Brain microvascular endothelial cell (primary cell): ENCODE data around the gene TFCP2L1.
"Not testable (repeated sequence)": the region's sequence is repeated elsewhere in the genome, so short reads cannot be mapped to it uniquely, and the experiment has no call there.

Experiments
- DNase-seq: peaks from one replicate; pipeline ENCODE4 v3.0.0-alpha.2; 2020
- H3K27ac ChIP-seq: fragments of 250-450 bp; sonication (Bioruptor Pico); 2 replicates; pipeline ENCODE4 v1.5.1; 2020; ENCODE audit warnings: mild to moderate bottlenecking, moderate library complexity
- H3K27me3 ChIP-seq: fragments of 250-450 bp; sonication (Bioruptor Pico); replicated peaks from 2 replicates; pipeline ENCODE4 v1.5.1; 2020; ENCODE audit warnings: mild to moderate bottlenecking
- H3K36me3 ChIP-seq: fragments of 250-450 bp; sonication (Bioruptor Pico); replicated peaks from 2 replicates; pipeline ENCODE4 v1.5.1; 2020; ENCODE audit warnings: mild to moderate bottlenecking
- H3K4me3 ChIP-seq: 2 replicates; pipeline ENCODE4 v1.5.1; 2011; ENCODE audit warnings: low read depth, mild to moderate bottlenecking, control low read depth, low read length, moderate library complexity
- in situ Hi-C: cut with HindIII; loops from 2 replicates; pipeline ENCODE4 v1.10.0; 2017; ENCODE audit warnings: low sequenced_read_pairs, low pct_ligation_motif_present
- TF ChIP-seq, protein P1 (sequence below): IDR thresholded peaks from 2 replicates; pipeline ENCODE4 v1.5.1; 2011; ENCODE audit warnings: low read depth, mild to moderate bottlenecking, moderate library complexity, low read length, control low read depth, inconsistent platforms; ENCODE audit errors: missing control alignments

The TFCP2L1 gene

DNA sequence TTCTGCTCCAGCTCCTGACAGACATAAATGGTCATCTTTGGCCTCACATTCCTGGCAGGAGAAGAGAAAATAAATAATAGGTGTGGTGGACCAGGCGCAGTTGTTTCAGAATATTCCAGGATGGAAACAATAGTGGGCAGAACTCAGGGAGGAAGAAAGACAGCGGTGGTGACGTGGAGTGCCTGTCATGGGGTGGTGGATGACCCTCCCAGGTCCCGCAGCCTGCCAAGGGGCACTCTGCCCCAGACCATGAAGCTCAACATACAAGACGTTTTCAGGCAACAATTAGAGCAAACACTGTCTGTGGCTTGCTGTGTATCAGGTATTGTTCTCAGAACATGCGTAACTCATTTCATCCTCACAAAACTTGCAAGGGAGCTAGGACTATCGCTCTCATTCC, 50.9 kb downstream of the TFCP2L1 start:
- in situ Hi-C loops: no loop called here
- DNase-seq: no peak
- Histone ChIP-seq H3K27me3 (peaks cover 2% of the 10 kb centered on the region), H3K36me3 (no peaks in the 10 kb centered on the region), H3K4me3 (no peak overlapping the region), H3K27ac (no peak overlapping the region)
- TF ChIP-seq, protein P1, sequence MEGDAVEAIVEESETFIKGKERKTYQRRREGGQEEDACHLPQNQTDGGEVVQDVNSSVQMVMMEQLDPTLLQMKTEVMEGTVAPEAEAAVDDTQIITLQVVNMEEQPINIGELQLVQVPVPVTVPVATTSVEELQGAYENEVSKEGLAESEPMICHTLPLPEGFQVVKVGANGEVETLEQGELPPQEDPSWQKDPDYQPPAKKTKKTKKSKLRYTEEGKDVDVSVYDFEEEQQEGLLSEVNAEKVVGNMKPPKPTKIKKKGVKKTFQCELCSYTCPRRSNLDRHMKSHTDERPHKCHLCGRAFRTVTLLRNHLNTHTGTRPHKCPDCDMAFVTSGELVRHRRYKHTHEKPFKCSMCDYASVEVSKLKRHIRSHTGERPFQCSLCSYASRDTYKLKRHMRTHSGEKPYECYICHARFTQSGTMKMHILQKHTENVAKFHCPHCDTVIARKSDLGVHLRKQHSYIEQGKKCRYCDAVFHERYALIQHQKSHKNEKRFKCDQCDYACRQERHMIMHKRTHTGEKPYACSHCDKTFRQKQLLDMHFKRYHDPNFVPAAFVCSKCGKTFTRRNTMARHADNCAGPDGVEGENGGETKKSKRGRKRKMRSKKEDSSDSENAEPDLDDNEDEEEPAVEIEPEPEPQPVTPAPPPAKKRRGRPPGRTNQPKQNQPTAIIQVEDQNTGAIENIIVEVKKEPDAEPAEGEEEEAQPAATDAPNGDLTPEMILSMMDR: no peak

DNA sequence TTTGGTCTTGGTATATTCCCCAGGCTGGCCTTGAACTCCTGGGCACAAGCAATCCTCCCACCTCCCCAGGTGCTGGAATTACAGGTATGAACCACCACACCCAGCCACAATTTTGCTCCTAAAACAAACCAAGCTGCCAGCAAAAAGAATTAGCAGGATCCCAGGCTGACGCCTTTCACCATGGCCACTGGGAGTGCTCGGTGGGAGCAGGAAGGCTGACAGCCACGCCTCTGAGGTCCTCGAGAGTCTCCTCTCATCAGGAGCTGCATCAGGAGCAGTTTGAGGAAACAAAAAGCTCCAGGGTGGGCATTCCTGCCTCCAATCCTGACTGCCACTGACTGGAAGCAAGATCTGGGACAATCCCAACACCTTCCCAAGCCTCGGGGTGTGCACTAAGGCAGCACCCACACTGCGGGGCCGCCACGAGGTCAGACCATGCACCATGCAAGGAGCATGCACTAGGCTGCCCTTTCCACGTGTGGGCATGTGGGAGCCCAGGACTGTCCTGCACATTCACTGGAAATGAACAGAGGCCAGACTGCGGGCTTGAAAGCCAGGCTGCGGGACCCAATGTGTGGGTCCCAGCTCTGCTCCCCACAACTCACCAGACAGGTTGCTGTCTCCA, 51.4 kb downstream of the TFCP2L1 start:
- Histone ChIP-seq H3K4me3 (no peak overlapping the region), H3K27me3 (peaks cover 2% of the 10 kb centered on the region), H3K36me3 (no peaks in the 10 kb centered on the region), H3K27ac (no peak overlapping the region)
- in situ Hi-C loops: no loop called here
- no peak for DNase-seq
- TF ChIP-seq, protein P1: no peak

DNA sequence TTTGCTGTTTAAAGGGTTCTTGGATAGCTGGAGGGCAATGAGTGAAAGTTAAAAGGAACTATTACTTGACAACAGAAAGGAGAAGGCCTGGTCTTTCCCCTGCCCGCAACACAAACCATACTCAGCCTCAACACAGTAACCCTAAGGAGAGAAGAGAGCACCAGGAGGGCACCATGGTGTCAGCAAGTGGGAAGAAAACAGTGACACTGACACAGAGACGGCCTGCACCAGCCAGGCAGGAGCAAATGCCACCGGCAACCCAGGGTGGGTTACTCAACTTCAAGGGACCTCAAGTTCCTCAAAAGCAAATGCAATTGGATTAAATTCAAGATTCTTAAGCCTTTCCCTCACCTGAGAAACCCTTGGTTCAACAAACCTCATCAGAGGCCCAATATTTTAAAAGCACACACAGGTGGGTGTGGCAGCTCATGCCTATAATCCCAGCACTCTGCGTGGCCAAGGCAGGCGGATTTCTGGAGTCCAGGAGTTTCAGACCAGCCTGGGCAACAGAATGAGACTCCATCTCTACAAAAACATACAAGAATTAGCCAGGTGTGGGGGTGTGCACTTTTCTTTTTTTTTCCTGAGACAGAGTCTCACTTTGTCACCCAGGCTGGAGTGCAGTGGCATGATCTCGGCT, 52.3 kb downstream of the TFCP2L1 start:
- in situ Hi-C loops: no loop called here
- Histone ChIP-seq H3K36me3 (no peaks in the 10 kb centered on the region), H3K27me3 (peaks cover 2% of the 10 kb centered on the region), H3K27ac (no peak overlapping the region), H3K4me3 (no peak overlapping the region)
- DNase-seq: no peak
- TF ChIP-seq, protein P1: no peak

DNA sequence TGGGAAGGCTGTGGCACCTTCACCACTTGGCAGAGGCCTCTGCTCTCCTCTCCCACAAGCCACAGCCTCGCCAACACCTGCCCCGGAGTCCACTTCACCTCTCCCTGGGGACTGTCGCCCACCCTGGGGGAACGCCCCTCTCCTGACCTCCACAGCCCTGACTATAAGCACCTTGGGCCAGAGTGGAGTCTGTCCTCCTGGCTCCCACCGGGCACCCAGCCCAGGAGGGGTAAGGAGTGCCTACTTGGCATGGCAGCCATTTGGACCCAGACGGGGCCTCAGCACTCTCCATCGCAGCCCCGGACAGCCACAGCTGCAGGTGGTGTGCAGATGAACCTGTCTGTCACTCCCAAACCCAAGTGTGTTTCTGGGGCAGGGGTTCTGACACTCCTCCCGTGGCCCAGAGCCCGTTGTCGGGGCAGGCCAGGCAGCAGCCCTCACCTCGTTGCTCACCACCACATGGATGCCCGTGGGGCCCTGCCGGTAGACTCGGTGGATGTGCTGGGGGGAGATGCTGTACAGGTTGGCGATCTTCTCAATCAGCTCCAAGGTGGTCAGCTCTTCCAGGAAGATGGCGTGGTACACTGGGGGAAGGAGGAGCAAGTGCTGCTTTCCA, 53.5 kb downstream of the TFCP2L1 start:
- TF ChIP-seq, protein P1: no peak
- Histone ChIP-seq H3K27me3 (peaks cover 2% of the 10 kb centered on the region), H3K27ac (no peak overlapping the region), H3K4me3 (no peak overlapping the region), H3K36me3 (no peaks in the 10 kb centered on the region)
- no peak for DNase-seq
- in situ Hi-C loops: no loop called here

DNA sequence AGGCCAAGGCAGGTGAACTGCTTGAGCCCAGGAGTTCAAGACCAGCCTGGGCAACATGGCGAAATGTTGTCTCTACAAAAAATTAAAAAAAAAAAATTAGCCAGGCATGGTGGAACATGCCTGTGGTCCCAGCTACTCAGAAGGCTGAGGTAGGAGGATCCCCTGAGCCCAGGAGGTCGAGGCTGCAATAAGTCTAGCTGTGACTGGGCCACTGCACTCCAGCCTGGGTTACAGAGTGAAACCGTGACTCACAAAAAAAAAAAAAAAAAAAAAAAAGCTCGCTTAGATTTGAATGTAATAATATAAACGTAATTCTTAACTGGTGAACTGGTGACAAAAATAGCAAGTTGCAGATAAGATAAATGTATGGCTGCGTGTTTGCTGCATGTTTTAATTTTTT, 56.5 kb downstream of the TFCP2L1 start:
- no peaks in the 10 kb centered on the region for H3K36me3 ChIP-seq
- in situ Hi-C loops: no loop called here
- no peak overlapping the region for H3K27ac ChIP-seq
- no peak overlapping the region for H3K4me3 ChIP-seq
- peaks cover 2% of the 10 kb centered on the region for H3K27me3 ChIP-seq
- no peak for DNase-seq
- TF ChIP-seq, protein P1: no peak

DNA sequence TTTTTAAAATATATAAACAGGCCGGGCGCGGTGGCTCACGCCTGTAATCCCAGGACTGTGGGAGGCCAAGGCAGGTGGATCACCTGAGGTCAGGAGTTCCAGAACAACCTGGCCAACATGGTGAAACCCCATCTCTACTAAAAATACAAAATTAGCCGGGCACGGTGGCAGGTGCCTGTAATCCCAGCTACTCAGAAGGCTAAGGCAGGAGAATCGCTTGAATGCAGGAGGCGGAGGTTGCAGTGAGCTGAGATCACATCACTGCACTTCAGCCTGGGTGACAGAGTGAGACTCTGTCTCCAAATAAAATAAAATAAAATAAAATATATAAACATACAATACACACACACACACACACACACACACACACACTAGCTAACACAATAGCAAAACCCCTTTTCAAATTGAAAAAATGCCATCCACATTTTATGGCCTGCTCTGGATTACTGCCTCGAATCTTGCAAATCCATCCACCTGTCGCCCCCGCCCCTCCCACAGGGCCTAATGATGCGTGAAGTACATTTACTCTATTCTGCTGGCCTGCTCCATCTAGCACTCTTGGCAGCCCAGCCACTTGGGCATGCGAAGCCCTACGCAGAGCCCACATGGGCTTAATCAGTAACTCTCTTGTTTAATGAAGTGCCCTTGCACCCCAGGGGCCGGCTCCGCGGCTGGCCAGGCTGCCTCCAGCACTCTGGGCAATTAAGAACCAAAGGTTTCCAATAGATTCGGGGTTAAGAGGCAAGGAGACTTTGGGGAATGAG, 57.4 kb downstream of the TFCP2L1 start:
- DNase-seq, H3K4me3 ChIP-seq, H3K27me3 ChIP-seq, in situ Hi-C loops, H3K27ac ChIP-seq, H3K36me3 ChIP-seq: not testable (repeated sequence)

DNA sequence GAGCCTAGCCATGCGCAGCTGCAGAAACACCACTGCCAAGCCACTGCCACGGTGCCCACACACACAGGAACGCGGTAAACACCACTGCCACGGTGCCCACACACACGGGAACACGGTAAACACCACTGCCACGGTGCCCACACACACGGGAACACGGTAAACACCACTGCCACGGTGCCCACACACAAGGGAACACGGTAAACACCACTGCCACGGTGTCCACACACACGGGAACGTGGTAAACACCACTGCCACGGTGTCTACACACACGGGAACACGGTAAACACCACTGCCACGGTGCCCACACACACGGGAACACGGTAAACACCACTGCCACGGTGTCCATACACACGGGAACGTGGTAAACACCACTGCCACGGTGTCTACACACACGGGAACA, 59.3 kb downstream of the TFCP2L1 start:
- not testable (repeated sequence) for DNase-seq

More for the DNA sequence above, 59.3 kb downstream of the TFCP2L1 start:
- H3K4me3 ChIP-seq, H3K36me3 ChIP-seq, H3K27me3 ChIP-seq, H3K27ac ChIP-seq, in situ Hi-C loops: not testable (repeated sequence)
